ENCODE measurements around the gene SH3PXD2A.

GRCh38 chr10:103838070-103838395 lies 17.3 kb downstream of the SH3PXD2A start:
- TF ChIP-seq CTCF (IDR thresholded peaks at IDR 0.05) (no peak), POLR2A (IDR thresholded peaks at IDR 0.05) (no peak)

Measured in Peyer's patch (tissue), 4 donors.